Colonic mucosa (tissue), 4 donors: ENCODE measurements around the gene WDPCP. TPM values are rescaled to one million over a fixed set of nuclear protein-coding genes. Genes with fewer than 3 reads are reported as not detected.
A peak's percentile ranks its signal among the peaks of the same experiment; 100 is the strongest.

Experiments used
- DNase-seq: peaks from one replicate; pipeline ENCODE4 v3.0.0-alpha.2; 2020
- H3K27ac ChIP-seq: fragments of 200-600 bp; one replicate; pipeline ENCODE4 v1.8.0; 2021
- H3K27me3 ChIP-seq: fragments of 200-600 bp; one replicate; pipeline ENCODE4 v1.8.0; 2021
- H3K36me3 ChIP-seq: fragments of 200-600 bp; one replicate; pipeline ENCODE4 v1.8.0; 2021
- H3K4me1 ChIP-seq: fragments of 200-600 bp; one replicate; pipeline ENCODE4 v1.8.0; 2021; ENCODE audit warnings: mild to moderate bottlenecking
- H3K4me3 ChIP-seq: fragments of 200-600 bp; one replicate; pipeline ENCODE4 v1.8.0; 2021
- H3K9ac ChIP-seq, 2 donors: one replicate each; pipeline ENCODE4 v1.7.0; 2013; ENCODE audit warnings: control low read depth in 2 of 2, low read depth in 2 of 2, low read length in 2 of 2
- H3K9me3 ChIP-seq: fragments of 200-600 bp; one replicate; pipeline ENCODE4 v1.8.0; 2021
- intact Hi-C: fragments of 100-400 bp; cut with DNase I; formaldehyde crosslinking; loops from one replicate; pipeline ENCODE4 v1.14.1; 2022
- total RNA-seq, 2 donors: library from RNA; stranded (reverse); fragmentation: NEBNext Ultra II Directional in 1 of 2; extraction: Animal tissue kit (Norgen Biotek cat#: 25700) in 1 of 2; gene quantifications; one replicate each; pipeline ENCODE4 v1.2.1, GENCODE V29; 2021
- TF ChIP-seq, protein P1 (sequence below): fragments of 200-600 bp; IDR thresholded peaks from one replicate; pipeline ENCODE4 v1.8.0; 2022; ENCODE audit warnings: antibody characterized with exemption, mild to moderate bottlenecking
- donor health status: healthy.
- donor health status: DM: no; HTN: no; CAD: no.
- donor health status: DM: no; HTN: no; CAD: no.

The WDPCP gene
- total RNA-seq, 2 donors from 2014 or later = 3.4 to 4.5 TPM

DNA sequence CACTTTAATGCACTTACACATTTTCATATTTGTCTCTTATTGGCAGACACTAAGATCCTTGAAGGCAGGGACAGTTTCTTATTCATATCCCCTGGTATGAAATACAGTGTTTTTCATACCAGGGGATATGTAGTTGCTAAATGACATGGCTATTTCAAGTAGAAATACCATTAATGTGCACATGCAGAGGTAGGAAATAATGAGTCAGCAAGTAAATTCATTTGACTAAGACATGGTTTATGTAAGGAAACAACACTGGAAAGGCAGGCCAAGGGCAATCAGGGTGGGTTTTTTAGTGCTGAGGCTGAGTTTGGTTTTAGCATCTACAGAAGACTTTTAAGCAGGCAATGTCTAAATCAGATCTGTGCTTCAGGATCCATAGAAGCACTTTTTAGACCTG lies 155.9 kb downstream of the WDPCP start:
- Histone ChIP-seq H3K36me3 (no peaks in the 10 kb centered on the region), H3K9ac (no peak overlapping the region), H3K27ac (no peak overlapping the region), H3K4me1 (no peaks in the 10 kb centered on the region), H3K27me3 (no peaks in the 10 kb centered on the region), H3K4me3 (no peak overlapping the region), H3K9me3 (no peaks in the 10 kb centered on the region)
- TF ChIP-seq, protein P1, sequence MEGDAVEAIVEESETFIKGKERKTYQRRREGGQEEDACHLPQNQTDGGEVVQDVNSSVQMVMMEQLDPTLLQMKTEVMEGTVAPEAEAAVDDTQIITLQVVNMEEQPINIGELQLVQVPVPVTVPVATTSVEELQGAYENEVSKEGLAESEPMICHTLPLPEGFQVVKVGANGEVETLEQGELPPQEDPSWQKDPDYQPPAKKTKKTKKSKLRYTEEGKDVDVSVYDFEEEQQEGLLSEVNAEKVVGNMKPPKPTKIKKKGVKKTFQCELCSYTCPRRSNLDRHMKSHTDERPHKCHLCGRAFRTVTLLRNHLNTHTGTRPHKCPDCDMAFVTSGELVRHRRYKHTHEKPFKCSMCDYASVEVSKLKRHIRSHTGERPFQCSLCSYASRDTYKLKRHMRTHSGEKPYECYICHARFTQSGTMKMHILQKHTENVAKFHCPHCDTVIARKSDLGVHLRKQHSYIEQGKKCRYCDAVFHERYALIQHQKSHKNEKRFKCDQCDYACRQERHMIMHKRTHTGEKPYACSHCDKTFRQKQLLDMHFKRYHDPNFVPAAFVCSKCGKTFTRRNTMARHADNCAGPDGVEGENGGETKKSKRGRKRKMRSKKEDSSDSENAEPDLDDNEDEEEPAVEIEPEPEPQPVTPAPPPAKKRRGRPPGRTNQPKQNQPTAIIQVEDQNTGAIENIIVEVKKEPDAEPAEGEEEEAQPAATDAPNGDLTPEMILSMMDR = no peak
- no peak for DNase-seq
- intact Hi-C loops = no loop called here

DNA sequence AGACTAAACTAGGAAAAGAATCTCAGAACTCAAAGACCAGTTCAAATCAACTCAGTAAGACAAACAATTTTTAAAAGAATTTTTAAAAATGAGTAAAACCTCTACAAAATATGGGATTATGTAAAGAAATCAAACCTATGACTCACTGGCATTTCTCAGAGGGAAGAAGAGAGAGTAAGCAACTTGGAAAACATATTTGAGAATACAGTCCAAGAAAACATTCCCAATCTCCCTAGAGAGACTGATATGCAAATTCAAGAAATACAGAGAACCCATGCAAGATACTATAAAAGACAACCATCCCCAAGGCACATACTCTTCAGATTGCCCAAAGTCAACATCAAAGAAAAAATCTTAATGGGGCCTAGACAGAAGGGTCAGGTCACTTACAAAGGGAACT lies 162.7 kb downstream of the WDPCP start:
- Histone ChIP-seq H3K27ac (no peak overlapping the region), H3K9me3 (no peaks in the 10 kb centered on the region), H3K4me3 (no peak overlapping the region), H3K9ac (no peak overlapping the region), H3K27me3 (no peaks in the 10 kb centered on the region), H3K4me1 (no peaks in the 10 kb centered on the region), H3K36me3 (no peaks in the 10 kb centered on the region)
- TF ChIP-seq, protein P1 = no peak
- intact Hi-C loops = no loop called here
- no peak for DNase-seq

DNA sequence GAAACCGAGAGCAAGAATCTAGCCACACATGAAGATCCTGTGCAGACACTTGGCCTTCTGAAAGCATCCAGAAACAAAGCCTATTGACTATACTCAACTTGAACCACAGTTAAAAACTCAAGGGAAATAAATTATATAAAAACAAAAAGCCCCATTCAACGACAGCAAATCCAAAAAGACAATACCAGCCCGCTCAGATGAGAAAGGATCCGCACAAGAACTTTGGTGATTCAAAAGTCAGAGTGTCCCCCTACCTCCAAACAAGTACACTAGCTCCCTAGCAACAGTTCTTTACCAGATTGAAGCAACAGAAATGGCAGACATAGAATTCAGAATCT lies 163.2 kb downstream of the WDPCP start:
- no peaks in the 10 kb centered on the region for H3K27me3 ChIP-seq
- H3K4me1 ChIP-seq = no peaks in the 10 kb centered on the region
- no peak overlapping the region for H3K9ac ChIP-seq
- TF ChIP-seq, protein P1 = no peak
- H3K27ac ChIP-seq = no peak overlapping the region
- no peak for DNase-seq
- intact Hi-C loops = no loop called here
- no peaks in the 10 kb centered on the region for H3K9me3 ChIP-seq
- no peak overlapping the region for H3K4me3 ChIP-seq
- H3K36me3 ChIP-seq = no peaks in the 10 kb centered on the region

DNA sequence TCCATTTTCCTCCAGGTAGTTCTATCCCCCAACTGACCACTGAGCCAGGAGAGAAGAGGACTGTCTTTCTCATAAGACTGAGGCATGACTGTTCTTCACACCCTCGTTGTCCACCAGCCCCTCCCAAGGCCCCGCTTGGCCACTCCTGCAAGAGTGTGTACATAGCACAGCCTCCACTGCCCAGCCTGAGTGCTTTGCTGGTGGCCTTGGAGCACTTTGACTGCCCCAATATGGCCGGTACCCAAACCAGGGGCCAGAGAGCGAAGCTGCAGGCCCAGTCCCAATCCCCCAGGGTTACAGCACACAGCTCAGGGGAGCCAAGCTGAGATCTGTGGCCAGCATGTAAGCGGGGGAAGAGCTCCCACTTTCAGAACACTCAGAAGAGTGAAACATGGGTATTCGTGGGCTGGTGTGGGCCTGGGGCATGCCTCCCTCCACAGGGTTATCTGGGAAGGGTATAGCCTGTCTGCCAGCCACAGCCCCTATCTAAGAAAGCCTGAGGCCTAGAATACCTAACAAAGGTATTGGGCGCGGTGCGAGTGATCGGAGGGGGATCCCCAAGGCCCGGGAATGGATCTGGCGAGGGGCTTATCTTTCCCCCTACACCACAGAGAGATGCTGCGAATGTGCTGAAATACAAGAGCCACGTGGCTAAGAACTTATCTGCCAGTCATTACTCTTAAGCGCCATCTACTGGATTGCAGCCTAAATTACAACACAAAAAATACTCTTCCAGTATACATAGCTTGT lies 163.8 kb downstream of the WDPCP start:
- Histone ChIP-seq H3K27me3 (no peaks in the 10 kb centered on the region), H3K36me3 (no peaks in the 10 kb centered on the region), H3K4me1 (no peaks in the 10 kb centered on the region), H3K9me3 (no peaks in the 10 kb centered on the region), H3K27ac (no peak overlapping the region), H3K9ac (no peak overlapping the region), H3K4me3 (no peak overlapping the region)
- TF ChIP-seq, protein P1 = peak; percentile 26
- DNase-seq = no peak
- intact Hi-C loops = loop anchor here (5.0 kb wide), 1 partner anchor 637 kb away; no protein-coding TSS in a partner anchor

DNA sequence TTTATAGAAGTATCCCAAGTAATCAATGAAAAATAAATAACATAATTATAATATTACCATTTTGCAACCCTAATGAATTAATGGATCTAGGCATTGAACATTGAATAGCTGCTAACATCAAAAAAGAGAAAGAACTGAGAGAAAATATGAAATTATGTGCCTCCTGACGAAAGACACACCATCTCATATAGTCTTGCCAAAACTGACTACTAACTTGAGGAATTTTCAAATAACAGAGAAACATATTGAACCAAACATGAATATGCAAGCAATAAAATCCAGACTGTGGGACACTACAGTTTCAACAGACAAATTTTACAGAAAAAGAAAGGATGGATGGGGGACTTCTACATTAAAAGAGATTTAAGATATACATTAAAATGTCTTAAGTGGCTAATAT lies 165.7 kb downstream of the WDPCP start:
- Histone ChIP-seq H3K27ac (no peak overlapping the region), H3K4me3 (no peak overlapping the region), H3K9me3 (no peaks in the 10 kb centered on the region), H3K9ac (no peak overlapping the region), H3K4me1 (no peaks in the 10 kb centered on the region), H3K27me3 (no peaks in the 10 kb centered on the region), H3K36me3 (no peaks in the 10 kb centered on the region)
- no peak for DNase-seq
- intact Hi-C loops = loop anchor here (5.0 kb wide), 1 partner anchor 635 kb away; no protein-coding TSS in a partner anchor
- TF ChIP-seq, protein P1 = no peak
